Measurements from ENCODE around the gene GDNF.
"Not testable (repeated sequence)": the region's sequence is repeated elsewhere in the genome, so short reads cannot be mapped to it uniquely, and the experiment has no call there.

Gene GDNF

GRCh38 chr5:37786862-37787519 is 52.9 kb downstream of the GDNF start:
- DNase-seq (ENCODE audit: low read depth in 2 of 2, low spot score in 1 of 2) = no peak

DNA sequence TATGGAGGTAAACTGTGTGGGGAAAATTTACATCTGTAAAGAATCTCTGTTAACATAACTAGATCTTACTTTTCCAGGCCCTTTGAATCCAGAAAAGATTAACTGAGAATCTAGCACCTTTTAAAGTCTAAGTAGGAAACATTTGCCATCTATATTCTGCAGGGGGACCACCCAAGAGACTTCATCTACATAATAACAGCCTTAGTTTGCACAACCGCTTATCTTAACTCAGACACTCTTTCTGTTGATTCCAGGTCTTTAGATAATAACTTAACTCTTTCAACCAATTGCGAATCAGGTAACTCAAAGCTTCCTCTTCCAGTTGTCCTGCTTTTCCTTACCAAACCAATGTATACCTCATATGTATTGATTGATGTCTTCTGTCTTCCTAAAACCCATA is 53.4 kb downstream of the GDNF start:
- no peak for DNase-seq (ENCODE audit: low read depth in 2 of 2, low spot score in 1 of 2)

GRCh38 chr5:37781409-37781808 is 58.4 kb downstream of the GDNF start:
- DNase-seq (ENCODE audit: low read depth in 2 of 2, low spot score in 1 of 2) = not testable (repeated sequence)

DNA sequence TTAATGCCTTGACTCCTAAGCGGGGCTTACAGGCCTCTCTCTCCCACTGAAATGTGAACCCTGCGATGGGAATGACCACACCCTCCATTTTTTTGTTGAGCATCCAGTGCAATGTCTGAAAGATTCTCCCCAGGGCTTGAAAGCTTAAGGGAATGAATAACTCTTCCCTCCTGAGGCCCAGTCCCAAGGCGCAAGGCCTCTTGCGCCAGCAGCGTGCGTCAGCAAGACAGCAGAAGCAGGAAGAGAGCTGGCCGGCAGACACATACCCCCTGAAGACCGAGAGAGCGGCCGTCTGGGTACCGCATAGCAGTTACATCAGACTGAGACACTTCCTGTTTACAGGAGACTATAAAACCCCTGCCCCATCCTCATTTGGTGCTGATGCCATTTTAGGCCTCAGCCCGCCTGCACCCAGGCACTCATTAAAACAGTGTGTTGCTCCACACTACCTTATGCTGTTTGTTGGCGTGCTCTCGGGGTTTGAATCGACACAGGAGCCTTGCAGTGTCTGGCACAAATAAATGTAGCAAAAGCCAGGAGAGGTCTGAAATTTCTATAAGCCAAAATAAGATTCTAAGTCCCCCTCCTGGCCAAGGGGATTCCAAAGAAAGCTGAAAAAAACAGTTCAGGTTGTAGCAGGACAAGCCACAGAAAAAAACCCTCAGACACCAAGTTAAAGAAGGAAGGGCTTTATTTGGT is 62.3 kb downstream of the GDNF start:
- DNase-seq (ENCODE audit: low read depth in 2 of 2, low spot score in 1 of 2) = no peak

DNA sequence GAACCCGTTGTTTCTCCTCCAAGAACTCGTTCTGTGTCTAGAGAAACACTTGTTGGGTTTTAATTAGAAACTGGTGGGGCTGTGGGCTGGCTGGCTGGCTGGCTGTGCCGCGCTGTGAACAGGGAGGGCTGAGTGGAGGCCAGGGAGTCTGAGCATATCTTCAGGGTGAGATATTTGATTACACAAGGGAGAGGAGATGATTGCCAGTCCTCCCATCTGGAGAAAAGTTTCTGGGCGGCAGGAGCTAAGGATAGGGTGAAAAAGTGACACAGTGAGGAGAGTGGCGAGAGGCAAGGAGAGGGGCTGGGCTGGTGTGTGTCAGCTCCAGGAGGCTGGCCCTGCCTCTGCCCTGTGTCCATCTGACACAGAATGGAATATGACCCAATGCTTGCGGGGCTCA is 63.0 kb downstream of the GDNF start:
- DNase-seq (ENCODE audit: low read depth in 2 of 2, low spot score in 1 of 2) = no peak

- DNase-seq (ENCODE audit: low read depth in 2 of 2, low spot score in 1 of 2) = no peak
Measured at GRCh38 chr5:37774912-37775483, 64.8 kb downstream of the GDNF start.

DNA sequence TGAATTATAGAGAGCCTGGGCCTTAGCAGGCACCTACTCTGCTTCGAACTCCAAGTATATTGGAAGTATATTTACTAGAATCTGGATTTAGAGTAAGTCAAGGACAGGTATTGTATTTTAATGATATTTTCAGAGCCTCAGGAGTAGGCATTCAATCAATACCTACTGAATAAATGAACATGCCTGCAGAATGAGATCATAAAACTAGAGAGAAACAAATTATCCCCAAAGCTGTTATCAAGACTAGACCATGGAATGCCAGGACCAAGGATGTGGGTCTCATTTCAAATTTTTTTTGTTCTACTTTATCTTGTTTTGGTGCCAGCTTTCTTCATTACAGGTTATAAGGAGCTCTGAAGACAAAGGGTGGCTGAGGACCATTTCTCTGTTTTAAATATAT is 66.0 kb downstream of the GDNF start:
- no peak for DNase-seq (ENCODE audit: low read depth in 2 of 2, low spot score in 1 of 2)

DNA sequence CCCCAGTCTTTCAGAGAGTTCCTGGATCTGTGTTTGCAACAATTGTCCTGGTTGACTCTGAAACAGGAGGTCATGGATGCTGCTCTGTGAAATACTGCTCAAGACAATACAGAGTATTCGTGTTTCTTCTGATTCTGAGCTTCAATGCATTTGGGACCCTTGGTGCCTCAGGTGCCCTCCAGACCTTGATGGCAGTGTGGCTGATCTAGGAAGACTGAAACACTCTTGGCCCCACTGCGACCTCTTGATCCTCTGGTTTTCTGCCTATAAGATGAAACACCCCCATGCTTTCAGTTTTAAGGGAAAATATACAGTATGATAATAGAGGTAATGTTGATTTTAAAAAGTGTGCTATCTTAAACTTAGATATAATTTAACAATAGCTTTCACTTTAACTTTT is 67.6 kb downstream of the GDNF start:
- DNase-seq (ENCODE audit: low read depth in 2 of 2, low spot score in 1 of 2) = no peak

- DNase-seq (ENCODE audit: low read depth in 2 of 2, low spot score in 1 of 2) = no peak
Measured at GRCh38 chr5:37771731-37772130, 68.1 kb downstream of the GDNF start.

- no peak for DNase-seq (ENCODE audit: low read depth in 2 of 2, low spot score in 1 of 2)
Measured at GRCh38 chr5:37771203-37771611, 68.6 kb downstream of the GDNF start.

DNA sequence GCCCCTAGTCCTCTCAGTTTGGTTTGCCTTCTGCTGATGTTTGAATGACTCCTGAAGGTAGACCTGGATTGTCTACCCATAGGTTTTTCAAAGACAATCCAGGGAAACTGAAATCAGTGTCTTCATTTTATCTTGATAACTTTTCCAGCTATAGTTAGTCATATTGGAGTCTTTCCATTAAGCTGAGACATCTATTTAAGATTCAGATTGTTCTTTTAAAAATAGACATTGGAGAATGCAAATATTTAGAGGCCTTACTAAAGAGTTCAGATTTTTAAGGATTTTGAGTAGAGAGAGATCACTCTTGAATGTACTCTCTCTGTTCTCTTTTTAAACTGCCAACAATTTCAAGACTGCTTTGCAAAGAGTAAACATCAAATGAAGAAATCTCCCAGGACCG is 69.1 kb downstream of the GDNF start:
- DNase-seq (ENCODE audit: low read depth in 2 of 2, low spot score in 1 of 2) = no peak

DNA sequence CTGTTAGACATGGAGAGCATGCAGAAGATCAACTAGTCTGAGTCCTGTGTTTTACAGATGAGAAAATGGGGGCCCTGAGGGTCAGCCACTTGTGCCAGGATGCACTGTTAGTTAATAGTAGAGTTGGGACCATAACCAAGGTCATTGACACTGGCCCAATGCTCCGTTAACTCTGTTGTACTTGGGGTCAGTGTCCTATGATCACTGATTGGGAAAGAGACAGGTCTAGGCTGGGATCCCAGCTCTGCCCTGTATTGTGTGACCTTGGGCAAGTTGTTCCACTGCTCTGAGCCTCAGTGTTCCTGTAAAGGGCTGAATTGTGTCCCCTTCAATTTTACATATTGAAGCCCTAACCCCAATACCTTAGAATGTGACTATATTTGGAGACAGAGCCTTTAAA is 70.0 kb downstream of the GDNF start:
- DNase-seq (ENCODE audit: low read depth in 2 of 2, low spot score in 1 of 2) = no peak

GRCh38 chr5:37769108-37769507 is 70.7 kb downstream of the GDNF start:
- DNase-seq (ENCODE audit: low read depth in 2 of 2, low spot score in 1 of 2) = no peak

DNA sequence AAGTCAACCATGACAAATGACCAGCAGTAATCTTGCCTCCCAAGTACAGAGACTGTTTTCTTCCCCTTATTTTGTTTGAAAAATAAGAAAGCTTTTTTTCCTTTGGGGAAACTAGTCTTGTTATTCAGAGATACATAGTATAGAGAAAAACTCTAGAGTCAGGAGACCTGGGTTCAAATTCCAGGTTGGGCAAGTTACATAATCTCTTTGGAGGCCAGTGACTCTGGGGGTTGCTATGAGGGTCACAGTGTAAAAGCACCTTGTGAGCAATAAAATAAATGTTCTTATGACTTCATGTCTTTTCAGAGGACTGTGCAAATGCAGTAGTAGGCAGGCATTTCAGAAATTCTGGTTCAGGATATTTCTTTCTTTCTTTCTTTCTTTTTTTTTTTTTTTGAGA is 71.5 kb downstream of the GDNF start:
- DNase-seq (ENCODE audit: low read depth in 2 of 2, low spot score in 1 of 2) = no peak

DNA sequence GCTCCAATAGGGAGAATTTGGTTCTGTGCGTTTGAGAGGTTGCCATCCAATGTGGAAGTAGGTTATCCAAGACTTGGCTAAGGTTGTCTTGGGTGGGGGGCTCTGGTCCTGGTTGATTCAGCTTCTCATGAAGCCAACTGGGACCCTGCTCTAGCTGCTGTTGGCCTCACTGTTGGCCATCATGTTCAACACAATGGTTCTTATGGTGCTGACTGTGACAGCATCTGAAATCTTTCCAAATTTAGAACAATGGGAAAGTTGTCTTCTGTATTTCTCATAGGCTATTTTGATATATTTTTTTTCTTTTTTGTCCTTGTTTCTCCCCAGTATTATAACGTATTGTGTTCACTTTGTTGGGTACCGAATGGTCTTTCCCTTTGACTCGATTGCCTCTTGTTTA is 71.9 kb downstream of the GDNF start:
- DNase-seq (ENCODE audit: low read depth in 2 of 2, low spot score in 1 of 2) = no peak

DNA sequence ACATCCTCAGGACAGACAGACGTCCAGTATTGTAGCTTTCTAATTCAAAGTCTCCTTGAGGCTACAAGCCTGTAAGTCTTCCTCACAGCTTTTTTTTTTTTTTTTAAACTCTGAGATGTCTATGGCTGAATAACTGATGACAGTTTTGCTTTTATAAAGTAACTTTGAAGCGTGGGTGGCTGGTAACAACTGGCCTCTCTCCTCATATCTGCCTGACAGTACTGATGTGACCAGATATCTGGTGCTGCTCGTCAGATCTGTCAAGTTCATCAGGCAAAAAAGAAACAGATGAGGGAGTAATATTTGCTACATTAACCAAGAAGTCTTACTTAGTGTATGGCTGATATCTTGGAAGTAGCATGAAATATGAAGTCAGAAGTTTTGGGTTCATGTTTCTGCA is 72.6 kb downstream of the GDNF start:
- no peak for DNase-seq (ENCODE audit: low read depth in 2 of 2, low spot score in 1 of 2)
